DOHH2 (cell line): ENCODE data around the gene ORMDL3.

ENCODE experiments used
- CTCF ChIP-seq: fragments of 200-600 bp; sonication (generic); IDR thresholded peaks from one replicate; pipeline ENCODE4 v1.5.1; 2014; ENCODE audit warnings: antibody characterized with exemption, mild to moderate bottlenecking, low read depth, low read length; ENCODE audit not compliant: poor library complexity, severe bottlenecking
- EZH2phosphoT487 ChIP-seq: fragments of 200-600 bp; sonication (generic); IDR thresholded peaks from 2 replicates; pipeline ENCODE4 v1.6.1; 2017; ENCODE audit warnings: borderline replicate concordance, mild to moderate bottlenecking, antibody characterized with exemption, low read length, moderate library complexity, mixed read lengths

DNA sequence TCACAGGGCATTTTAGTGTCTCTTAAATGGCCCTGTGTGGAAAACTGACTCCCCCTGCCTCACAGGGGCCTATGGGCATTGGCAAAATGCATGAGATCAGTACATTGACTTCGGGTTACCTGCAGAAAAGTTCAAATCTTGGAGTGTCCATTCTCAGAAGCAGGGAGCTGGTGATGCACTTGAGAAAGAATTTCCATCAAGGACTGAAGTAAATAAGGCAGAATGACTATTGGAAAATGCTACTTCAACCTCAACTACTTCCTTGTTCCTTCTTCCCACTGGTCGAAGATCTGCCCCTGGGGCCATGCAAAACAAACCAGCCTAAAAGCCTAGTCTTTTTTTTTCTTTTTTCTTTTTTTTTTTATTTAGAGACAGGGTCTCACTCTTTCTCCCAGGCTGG lies 21.6 kb upstream of the ORMDL3 start:
- TF ChIP-seq CTCF, result no peak
- no peak for TF ChIP-seq EZH2phosphoT487
